Mesendoderm (in vitro differentiated cells): ENCODE measurements around the gene SNAP47.
A peak's percentile ranks its signal among the peaks of the same experiment; 100 is the strongest.

Source experiments
- DNase-seq: peaks from one replicate; pipeline ENCODE4 v3.0.0; 2013
- H2AK5ac ChIP-seq: 2 replicates; pipeline ENCODE4 v1.6.1; 2013; ENCODE audit warnings: low read length, inconsistent platforms
- H2BK120ac ChIP-seq: 2 replicates; pipeline ENCODE4 v1.6.1; 2013; ENCODE audit warnings: low read depth, mild to moderate bottlenecking, low read length, moderate library complexity, mixed read lengths
- H2BK15ac ChIP-seq: replicated peaks from 2 replicates; pipeline ENCODE4 v1.6.1; 2013; ENCODE audit warnings: low read depth, mild to moderate bottlenecking, moderate library complexity
- H2BK5ac ChIP-seq: 2 replicates; pipeline ENCODE4 v1.6.1; 2013; ENCODE audit warnings: low read length, inconsistent platforms
- H3K18ac ChIP-seq: 2 replicates; pipeline ENCODE4 v1.6.1; 2013; ENCODE audit warnings: mild to moderate bottlenecking, low read length, mixed read lengths
- H3K23ac ChIP-seq: one replicate; pipeline ENCODE4 v1.6.1; 2013; ENCODE audit warnings: low read length
- H3K27ac ChIP-seq: 2 replicates; pipeline ENCODE4 v1.5.1; 2013; ENCODE audit warnings: low read depth, mild to moderate bottlenecking, inconsistent platforms, low read length, moderate library complexity
- H3K27me3 ChIP-seq: 2 replicates; pipeline ENCODE4 v1.6.1; 2013; ENCODE audit warnings: low read length, control low read depth, mild to moderate bottlenecking, inconsistent platforms; ENCODE audit not compliant: insufficient read depth, poor library complexity
- H3K36me3 ChIP-seq: 2 replicates; pipeline ENCODE4 v1.6.1; 2013; ENCODE audit warnings: low read length, inconsistent platforms; ENCODE audit not compliant: control insufficient read depth, insufficient read depth
- H3K4ac ChIP-seq: one replicate; pipeline ENCODE4 v1.6.1; 2013; ENCODE audit warnings: low read depth, mild to moderate bottlenecking, low read length, moderate library complexity
- H3K4me1 ChIP-seq: 2 replicates; pipeline ENCODE4 v1.6.1; 2013; ENCODE audit warnings: low read depth, low read length, inconsistent platforms; ENCODE audit not compliant: control insufficient read depth
- H3K4me2 ChIP-seq: 2 replicates; pipeline ENCODE4 v1.6.1; 2013; ENCODE audit warnings: low read length
- H3K4me3 ChIP-seq: 2 replicates; pipeline ENCODE4 v1.5.1; 2013; ENCODE audit warnings: mild to moderate bottlenecking, low read length
- H3K56ac ChIP-seq: one replicate; pipeline ENCODE4 v1.6.1; 2013; ENCODE audit warnings: low read length
- H3K79me1 ChIP-seq: 2 replicates; pipeline ENCODE4 v1.6.1; 2013; ENCODE audit warnings: low read length, inconsistent platforms
- H3K79me2 ChIP-seq: 2 replicates; pipeline ENCODE4 v1.6.1; 2013; ENCODE audit warnings: mild to moderate bottlenecking, low read length; ENCODE audit not compliant: control insufficient read depth, insufficient read depth
- H3K9ac ChIP-seq: 2 replicates; pipeline ENCODE4 v1.6.1; 2013; ENCODE audit warnings: low read length, inconsistent platforms
- H4K5ac ChIP-seq: one replicate; pipeline ENCODE4 v1.6.1; 2013; ENCODE audit warnings: low read length
- H4K8ac ChIP-seq: one replicate; pipeline ENCODE4 v1.6.1; 2013; ENCODE audit warnings: low read depth, mild to moderate bottlenecking, control low read depth, low read length, moderate library complexity
- WGBS: extraction: QIAGEN DNeasy Blood & Tissue Kit; methylation state at CpG from one replicate; pipeline ENCODE4 v1.1.7; 2013; ENCODE audit warnings: low lambda C conversion rate, missing lambda C conversion rate; ENCODE audit not compliant: insufficient coverage; ENCODE audit errors: extremely low coverage; 5-methylcytosine and 5-hydroxymethylcytosine counted together

The SNAP47 gene

DNA sequence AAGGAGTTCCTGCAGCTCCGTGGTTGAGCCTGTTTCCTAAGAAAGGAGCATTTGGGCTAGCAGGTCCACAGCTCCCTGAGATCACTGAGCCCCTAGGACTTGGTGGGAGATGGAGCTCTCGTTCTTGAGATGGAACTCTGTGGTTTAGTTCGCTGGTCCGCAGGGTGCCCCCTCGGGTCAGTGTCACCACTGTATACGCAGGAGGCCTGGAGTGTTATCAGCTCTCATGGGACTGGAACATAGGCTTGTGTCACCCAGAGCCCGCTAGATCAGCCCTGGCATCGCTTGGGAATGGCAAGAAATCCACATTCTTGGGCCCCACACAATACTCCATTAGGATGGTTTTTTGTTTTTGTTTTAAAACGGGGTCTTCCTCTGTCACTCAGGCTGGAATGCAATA is 3.6 kb downstream of the SNAP47 start:
- no peak overlapping the region for H2BK120ac ChIP-seq
- no peak for DNase-seq
- H3K18ac ChIP-seq: no peak overlapping the region
- WGBS: no CpG with 5 or more reads among the region's 9 CpGs
- peaks cover 42% of the 10 kb centered on the region for H3K79me1 ChIP-seq
- no peak overlapping the region for H3K4me3 ChIP-seq
- no peak overlapping the region for H4K5ac ChIP-seq
- no peak overlapping the region for H3K4ac ChIP-seq
- H2BK5ac ChIP-seq: no peak overlapping the region
- H3K56ac ChIP-seq: no peak overlapping the region
- H2AK5ac ChIP-seq: no peak overlapping the region
- H4K8ac ChIP-seq: no peak overlapping the region
- no peak overlapping the region for H3K23ac ChIP-seq
- H3K79me2 ChIP-seq: peaks cover 56% of the 10 kb centered on the region
- H3K9ac ChIP-seq: no peak overlapping the region
- H3K27ac ChIP-seq: no peak overlapping the region
- no peak overlapping the region for H3K4me2 ChIP-seq
- H3K27me3 ChIP-seq: no peaks in the 10 kb centered on the region
- H3K36me3 ChIP-seq: no peaks in the 10 kb centered on the region
- no peak overlapping the region for H2BK15ac ChIP-seq
- peaks cover 2% of the 10 kb centered on the region for H3K4me1 ChIP-seq

GRCh38 chr1:227739636-227740035 is 4.4 kb downstream of the SNAP47 start:
- Histone ChIP-seq H3K23ac (no peak overlapping the region), H3K4ac (no peak overlapping the region), H4K8ac (no peak overlapping the region), H3K79me1 (peaks cover 40% of the 10 kb centered on the region), H3K56ac (no peak overlapping the region), H3K4me3 (no peak overlapping the region), H3K18ac (no peak overlapping the region), H3K9ac (no peak overlapping the region), H3K4me1 (peaks cover 2% of the 10 kb centered on the region), H2BK15ac (no peak overlapping the region), H4K5ac (no peak overlapping the region), H2BK5ac (no peak overlapping the region), H2BK120ac (no peak overlapping the region), H3K4me2 (no peak overlapping the region), H3K36me3 (no peaks in the 10 kb centered on the region), H3K27me3 (no peaks in the 10 kb centered on the region), H3K27ac (no peak overlapping the region), H2AK5ac (no peak overlapping the region), H3K79me2 (peaks cover 51% of the 10 kb centered on the region)
- DNase-seq: no peak
- WGBS: no CpG with 5 or more reads among the region's 7 CpGs

- DNase-seq: no peak
- Histone ChIP-seq H3K79me1 (peaks cover 44% of the 10 kb centered on the region), H3K4me1 (peaks cover 2% of the 10 kb centered on the region), H4K5ac (no peak overlapping the region), H2BK15ac (no peak overlapping the region), H2BK120ac (no peak overlapping the region), H3K4ac (no peak overlapping the region), H3K9ac (no peak overlapping the region), H3K36me3 (no peaks in the 10 kb centered on the region), H3K18ac (no peak overlapping the region), H4K8ac (no peak overlapping the region), H2AK5ac (no peak overlapping the region), H2BK5ac (no peak overlapping the region), H3K4me2 (no peak overlapping the region), H3K23ac (no peak overlapping the region), H3K27me3 (no peaks in the 10 kb centered on the region), H3K4me3 (no peak overlapping the region), H3K79me2 (peaks cover 54% of the 10 kb centered on the region), H3K27ac (no peak overlapping the region), H3K56ac (no peak overlapping the region)
- no CpG with 5 or more reads among the region's 3 CpGs for WGBS
These were observed 5.2 kb downstream of the SNAP47 start for GRCh38 chr1:227740401-227740960.

GRCh38 chr1:227741166-227741870 is 6.1 kb downstream of the SNAP47 start:
- Histone ChIP-seq H2BK120ac (no peak overlapping the region), H3K18ac (no peak overlapping the region), H2BK15ac (no peak overlapping the region), H2BK5ac (no peak overlapping the region), H3K4me1 (no peaks in the 10 kb centered on the region), H3K79me2 (peaks cover 48% of the 10 kb centered on the region), H4K5ac (no peak overlapping the region), H3K23ac (no peak overlapping the region), H3K9ac (no peak overlapping the region), H3K4ac (no peak overlapping the region), H4K8ac (no peak overlapping the region), H3K27me3 (no peaks in the 10 kb centered on the region), H2AK5ac (no peak overlapping the region), H3K27ac (no peak overlapping the region), H3K79me1 (peaks cover 41% of the 10 kb centered on the region), H3K36me3 (no peaks in the 10 kb centered on the region), H3K56ac (no peak overlapping the region), H3K4me2 (no peak overlapping the region), H3K4me3 (no peak overlapping the region)
- no CpG with 5 or more reads among the region's 17 CpGs for WGBS
- DNase-seq: no peak

- H4K8ac ChIP-seq: no peak overlapping the region
- H3K36me3 ChIP-seq: peaks cover 3% of the 10 kb centered on the region
- no peak overlapping the region for H3K9ac ChIP-seq
- H3K79me1 ChIP-seq: peaks cover 38% of the 10 kb centered on the region
- H2BK120ac ChIP-seq: no peak overlapping the region
- no peak overlapping the region for H2AK5ac ChIP-seq
- H2BK5ac ChIP-seq: no peak overlapping the region
- no CpG with 5 or more reads among the region's 18 CpGs for whole genome bisulfite sequencing
- H3K4me1 ChIP-seq: no peaks in the 10 kb centered on the region
- no peak overlapping the region for H3K23ac ChIP-seq
- DNase-seq: peak; percentile 15
- no peak overlapping the region for H3K27ac ChIP-seq
- H4K5ac ChIP-seq: no peak overlapping the region
- H3K4me2 ChIP-seq: no peak overlapping the region
- H3K27me3 ChIP-seq: no peaks in the 10 kb centered on the region
- H3K79me2 ChIP-seq: peaks cover 36% of the 10 kb centered on the region
- H2BK15ac ChIP-seq: no peak overlapping the region
- H3K18ac ChIP-seq: no peak overlapping the region
- no peak overlapping the region for H3K4ac ChIP-seq
- H3K56ac ChIP-seq: no peak overlapping the region
- no peak overlapping the region for H3K4me3 ChIP-seq
These were observed 7.8 kb downstream of the SNAP47 start for GRCh38 chr1:227742738-227743715.
